Colonic mucosa (tissue), 4 donors: ENCODE results near the gene ZNF688. TPM values are rescaled to one million over a fixed set of nuclear protein-coding genes. Genes with fewer than 3 reads are reported as not detected.
"Not testable (repeated sequence)": the region's sequence is repeated elsewhere in the genome, so short reads cannot be mapped to it uniquely, and the experiment has no call there.

ENCODE experiments used
- DNase-seq: peaks from one replicate; pipeline ENCODE4 v3.0.0-alpha.2; 2020
- H3K27ac ChIP-seq: fragments of 200-600 bp; one replicate; pipeline ENCODE4 v1.8.0; 2021
- H3K27me3 ChIP-seq: fragments of 200-600 bp; one replicate; pipeline ENCODE4 v1.8.0; 2021
- H3K36me3 ChIP-seq: fragments of 200-600 bp; one replicate; pipeline ENCODE4 v1.8.0; 2021
- H3K4me1 ChIP-seq: fragments of 200-600 bp; one replicate; pipeline ENCODE4 v1.8.0; 2021; ENCODE audit warnings: mild to moderate bottlenecking
- H3K4me3 ChIP-seq: fragments of 200-600 bp; one replicate; pipeline ENCODE4 v1.8.0; 2021
- H3K9ac ChIP-seq, 2 donors: one replicate each; pipeline ENCODE4 v1.7.0; 2013; ENCODE audit warnings: control low read depth in 2 of 2, low read depth in 2 of 2, low read length in 2 of 2
- H3K9me3 ChIP-seq: fragments of 200-600 bp; one replicate; pipeline ENCODE4 v1.8.0; 2021
- CTCF ChIP-seq: fragments of 200-600 bp; IDR thresholded peaks from one replicate; pipeline ENCODE4 v1.8.0; 2022; ENCODE audit warnings: antibody characterized with exemption, mild to moderate bottlenecking
- intact Hi-C: fragments of 100-400 bp; cut with DNase I; formaldehyde crosslinking; loops from one replicate; pipeline ENCODE4 v1.14.1; 2022
- total RNA-seq, 2 donors: library from RNA; stranded (reverse); fragmentation: NEBNext Ultra II Directional in 1 of 2; extraction: Animal tissue kit (Norgen Biotek cat#: 25700) in 1 of 2; gene quantifications; one replicate each; pipeline ENCODE4 v1.2.1, GENCODE V29; 2021
- donor health status: healthy.
- donor health status: DM: no; HTN: no; CAD: no.
- donor health status: DM: no; HTN: no; CAD: no.

ZNF688 gene
- total RNA-seq, 2 donors from 2014 or later: 13.1 to 14.3 TPM

DNA sequence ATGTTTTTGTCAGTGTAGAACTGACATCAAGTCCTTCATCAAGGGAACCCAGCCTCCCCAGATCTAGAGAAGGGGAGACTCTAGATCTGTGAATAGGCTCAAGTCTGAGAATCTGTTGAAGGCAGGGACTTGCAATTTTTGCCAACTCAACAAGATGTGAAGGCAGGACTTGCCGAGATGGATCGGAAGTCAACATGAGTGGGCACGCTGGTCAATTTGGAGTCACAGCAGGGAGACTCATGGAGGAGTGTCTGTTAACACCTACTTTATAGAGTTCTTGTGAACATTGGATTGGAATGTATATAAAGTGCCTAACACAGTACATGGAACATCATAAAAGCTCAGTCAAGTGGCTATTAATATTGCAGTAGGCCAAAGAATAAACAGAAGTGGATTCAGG lies 28.7 kb upstream of the ZNF688 start:
- TF ChIP-seq CTCF: no peak
- intact Hi-C loops: loop anchor here (10.0 kb wide), 1 partner anchor 175 kb away; no protein-coding TSS in a partner anchor
- Histone ChIP-seq H3K4me3 (no peak overlapping the region), H3K27ac (no peak overlapping the region), H3K9me3 (no peaks in the 10 kb centered on the region), H3K27me3 (no peaks in the 10 kb centered on the region), H3K4me1 (no peaks in the 10 kb centered on the region), H3K36me3 (peaks cover 4% of the 10 kb centered on the region), H3K9ac (no peak overlapping the region)
- DNase-seq: no peak

DNA sequence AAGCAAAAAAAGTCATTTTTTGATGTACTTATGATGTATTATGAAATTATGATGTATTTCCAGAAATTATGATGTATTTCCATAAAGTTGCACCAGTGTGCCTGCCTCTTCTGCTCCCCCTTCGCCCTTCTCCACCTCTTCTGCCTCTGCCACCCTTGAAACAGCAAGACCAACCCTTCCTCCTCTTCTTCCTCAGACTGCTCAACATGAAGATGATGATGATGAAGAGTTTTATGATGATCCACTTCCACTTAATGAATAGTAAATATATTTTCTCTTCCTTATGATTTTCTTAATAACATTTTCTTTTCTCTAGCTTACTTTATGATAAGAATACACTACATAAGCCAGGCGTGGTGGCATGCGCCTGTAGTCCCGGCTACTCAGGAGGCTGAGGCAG lies 21.4 kb upstream of the ZNF688 start:
- intact Hi-C loops: no loop called here
- no peaks in the 10 kb centered on the region for H3K9me3 ChIP-seq
- no peak overlapping the region for H3K9ac ChIP-seq
- no peaks in the 10 kb centered on the region for H3K27me3 ChIP-seq
- no peak overlapping the region for H3K4me3 ChIP-seq
- no peak for DNase-seq
- no peaks in the 10 kb centered on the region for H3K36me3 ChIP-seq
- no peaks in the 10 kb centered on the region for H3K4me1 ChIP-seq
- no peak for TF ChIP-seq CTCF
- H3K27ac ChIP-seq: no peak overlapping the region

- H3K4me3 ChIP-seq, intact Hi-C loops, H3K36me3 ChIP-seq, H3K9ac ChIP-seq, H3K27me3 ChIP-seq, H3K9me3 ChIP-seq, H3K27ac ChIP-seq, H3K4me1 ChIP-seq, DNase-seq: not testable (repeated sequence)
These were observed 19.4 kb upstream of the ZNF688 start for GRCh38 chr16:30590869-30591268.

GRCh38 chr16:30589582-30589981 lies 18.1 kb upstream of the ZNF688 start:
- intact Hi-C loops, H3K27me3 ChIP-seq, H3K4me1 ChIP-seq: not testable (repeated sequence)

DNA sequence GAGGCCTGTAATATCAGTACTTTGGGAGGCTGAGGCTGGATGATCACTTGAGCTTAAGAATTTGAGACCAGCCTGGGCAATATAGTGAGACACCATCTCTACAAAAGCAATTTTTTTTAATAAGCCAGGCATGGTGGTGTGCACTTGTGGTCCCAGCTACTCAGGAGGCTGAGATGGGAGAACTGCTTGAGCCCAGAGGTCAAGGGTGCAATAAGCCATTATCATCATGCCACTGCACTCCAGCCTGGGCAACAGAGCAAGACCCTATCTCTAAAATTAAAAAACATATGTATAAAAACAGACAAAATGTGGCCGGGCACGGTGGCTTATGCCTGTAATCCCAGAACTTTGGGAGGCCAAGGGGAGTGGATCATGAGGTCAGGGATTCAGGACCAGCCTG lies 17.1 kb upstream of the ZNF688 start:
- H3K9ac ChIP-seq: no peak overlapping the region
- DNase-seq: no peak
- intact Hi-C loops: no loop called here

More at GRCh38 chr16:30589582-30589981, 18.1 kb upstream of the ZNF688 start:
- not testable (repeated sequence) for DNase-seq, H3K4me3 ChIP-seq, H3K36me3 ChIP-seq, H3K9me3 ChIP-seq, H3K9ac ChIP-seq, H3K27ac ChIP-seq

GRCh38 chr16:30585400-30586191 lies 14.1 kb upstream of the ZNF688 start, which contains the start of gene ZNF785:
Gene ZNF785, minus strand, starts transcription at chr16:30585697. Its CDS starts 86 bp downstream, at chr16:30585611.
- Histone ChIP-seq H3K4me1 (no peaks in the 10 kb centered on the region), H3K27ac (peak within 1 kb of the TSS; percentile 94), H3K36me3 (no peaks in the 10 kb centered on the region), H3K4me3 (peak within 1 kb of the TSS; percentile 84), H3K9me3 (no peaks in the 10 kb centered on the region), H3K27me3 (no peaks in the 10 kb centered on the region), H3K9ac (peak within 1 kb of the TSS; percentile 72 to 76)
- peak; percentile 98 for DNase-seq
- peak; percentile 20 for TF ChIP-seq CTCF
- intact Hi-C loops: no loop called here

More for the DNA sequence above, 17.1 kb upstream of the ZNF688 start:
- Histone ChIP-seq H3K4me1 (no peaks in the 10 kb centered on the region), H3K9me3 (no peaks in the 10 kb centered on the region), H3K27ac (no peak overlapping the region), H3K36me3 (no peaks in the 10 kb centered on the region), H3K4me3 (no peak overlapping the region), H3K27me3 (no peaks in the 10 kb centered on the region)
- TF ChIP-seq CTCF: no peak
